ENCODE data around the gene SIPA1L3.

The SIPA1L3 gene

GRCh38 chr19:38183251-38183897 is 276.4 kb downstream of the SIPA1L3 start:
- TF ChIP-seq, protein P1, sequence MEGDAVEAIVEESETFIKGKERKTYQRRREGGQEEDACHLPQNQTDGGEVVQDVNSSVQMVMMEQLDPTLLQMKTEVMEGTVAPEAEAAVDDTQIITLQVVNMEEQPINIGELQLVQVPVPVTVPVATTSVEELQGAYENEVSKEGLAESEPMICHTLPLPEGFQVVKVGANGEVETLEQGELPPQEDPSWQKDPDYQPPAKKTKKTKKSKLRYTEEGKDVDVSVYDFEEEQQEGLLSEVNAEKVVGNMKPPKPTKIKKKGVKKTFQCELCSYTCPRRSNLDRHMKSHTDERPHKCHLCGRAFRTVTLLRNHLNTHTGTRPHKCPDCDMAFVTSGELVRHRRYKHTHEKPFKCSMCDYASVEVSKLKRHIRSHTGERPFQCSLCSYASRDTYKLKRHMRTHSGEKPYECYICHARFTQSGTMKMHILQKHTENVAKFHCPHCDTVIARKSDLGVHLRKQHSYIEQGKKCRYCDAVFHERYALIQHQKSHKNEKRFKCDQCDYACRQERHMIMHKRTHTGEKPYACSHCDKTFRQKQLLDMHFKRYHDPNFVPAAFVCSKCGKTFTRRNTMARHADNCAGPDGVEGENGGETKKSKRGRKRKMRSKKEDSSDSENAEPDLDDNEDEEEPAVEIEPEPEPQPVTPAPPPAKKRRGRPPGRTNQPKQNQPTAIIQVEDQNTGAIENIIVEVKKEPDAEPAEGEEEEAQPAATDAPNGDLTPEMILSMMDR (IDR thresholded peaks at IDR 0.05; ENCODE audit: insufficient read depth, missing control alignments) = no peak
- no peak for FAIRE-seq
- no peak for DNase-seq (ENCODE audit: insufficient read length, low spot score)

GRCh38 chr19:38184815-38185214 is 277.8 kb downstream of the SIPA1L3 start:
- DNase-seq (ENCODE audit: insufficient read length, low spot score) (no peak), FAIRE-seq (no peak)
- TF ChIP-seq, protein P1 (IDR thresholded peaks at IDR 0.05; ENCODE audit: insufficient read depth, missing control alignments) = no peak

- no peak for FAIRE-seq
- TF ChIP-seq, protein P1 (IDR thresholded peaks at IDR 0.05; ENCODE audit: insufficient read depth, missing control alignments) = no peak
- DNase-seq (ENCODE audit: insufficient read length, low spot score) = no peak
Observed at GRCh38 chr19:38185562-38185961, 278.6 kb downstream of the SIPA1L3 start.

DNA sequence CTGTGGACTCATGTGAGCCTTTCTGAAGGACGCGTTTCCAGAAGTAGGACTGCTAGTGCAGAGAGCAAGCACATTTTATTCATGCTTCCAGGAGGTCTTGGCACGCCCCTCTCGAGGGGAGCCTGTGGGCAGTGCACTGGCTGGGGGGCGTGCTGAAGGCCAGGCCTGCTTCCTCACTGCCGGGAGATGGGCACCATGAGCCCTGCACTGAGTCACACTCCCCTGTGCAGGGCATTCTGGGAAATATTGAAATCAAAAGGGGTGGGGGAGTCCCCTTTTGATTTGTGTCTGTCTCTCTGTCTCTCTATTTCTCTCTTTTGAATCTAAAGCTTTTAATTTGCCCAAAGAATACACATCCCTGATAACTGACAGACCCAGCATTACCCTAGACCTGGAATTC is 283.1 kb downstream of the SIPA1L3 start:
- DNase-seq (ENCODE audit: insufficient read length, low spot score) (no peak), FAIRE-seq (no peak)
- TF ChIP-seq, protein P1 (IDR thresholded peaks at IDR 0.05; ENCODE audit: insufficient read depth, missing control alignments) = no peak

- FAIRE-seq (no peak), DNase-seq (ENCODE audit: insufficient read length, low spot score) (no peak)
- TF ChIP-seq, protein P1 (IDR thresholded peaks at IDR 0.05; ENCODE audit: insufficient read depth, missing control alignments) = no peak
Observed at GRCh38 chr19:38190793-38191192, 283.8 kb downstream of the SIPA1L3 start.

DNA sequence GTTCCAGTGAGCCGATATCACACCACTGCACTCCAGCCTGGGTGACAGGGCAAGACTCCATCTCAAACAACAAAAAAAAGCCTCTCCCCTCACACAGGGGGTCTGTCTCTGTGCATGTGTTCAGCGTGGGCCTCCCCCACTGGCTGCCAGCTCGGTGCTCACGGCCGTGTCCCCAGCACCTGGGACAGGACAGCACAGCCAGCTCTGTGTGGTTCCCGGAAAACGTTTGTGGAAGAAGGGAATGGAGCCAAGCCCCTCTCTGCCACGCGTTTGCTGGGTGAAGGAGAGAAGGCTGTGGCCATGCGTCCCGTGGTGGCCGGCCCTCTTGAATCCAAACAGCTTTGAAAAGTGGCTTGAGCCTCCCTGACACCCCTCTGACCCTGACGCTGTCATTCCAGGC is 284.7 kb downstream of the SIPA1L3 start:
- FAIRE-seq = no peak
- TF ChIP-seq, protein P1 (IDR thresholded peaks at IDR 0.05; ENCODE audit: insufficient read depth, missing control alignments) = no peak
- DNase-seq (ENCODE audit: insufficient read length, low spot score) = no peak

GRCh38 chr19:38193445-38193844 is 286.4 kb downstream of the SIPA1L3 start:
- no peak for FAIRE-seq
- TF ChIP-seq, protein P1 (IDR thresholded peaks at IDR 0.05; ENCODE audit: insufficient read depth, missing control alignments) = no peak
- no peak for DNase-seq (ENCODE audit: insufficient read length, low spot score)

All from D721Med (cell line).